K562 treated with DMSO at 1 percent for 48 hours (cell line): Measurements from ENCODE around the gene HP. TPM values are rescaled to one million over a fixed set of nuclear protein-coding genes. Genes with fewer than 3 reads are reported as not detected.

Source experiments
- total RNA-seq: library from RNA; unstranded; fragments of 300-600 nt; gene quantifications from 2 replicates; pipeline ENCODE4 v1.2.3, GENCODE V29; 2022; ENCODE audit warnings: low replicate concordance; ENCODE audit errors: extremely low read depth

Gene HP, protein sequence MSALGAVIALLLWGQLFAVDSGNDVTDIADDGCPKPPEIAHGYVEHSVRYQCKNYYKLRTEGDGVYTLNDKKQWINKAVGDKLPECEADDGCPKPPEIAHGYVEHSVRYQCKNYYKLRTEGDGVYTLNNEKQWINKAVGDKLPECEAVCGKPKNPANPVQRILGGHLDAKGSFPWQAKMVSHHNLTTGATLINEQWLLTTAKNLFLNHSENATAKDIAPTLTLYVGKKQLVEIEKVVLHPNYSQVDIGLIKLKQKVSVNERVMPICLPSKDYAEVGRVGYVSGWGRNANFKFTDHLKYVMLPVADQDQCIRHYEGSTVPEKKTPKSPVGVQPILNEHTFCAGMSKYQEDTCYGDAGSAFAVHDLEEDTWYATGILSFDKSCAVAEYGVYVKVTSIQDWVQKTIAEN
- not detected in 2 replicates for total RNA-seq

DNA sequence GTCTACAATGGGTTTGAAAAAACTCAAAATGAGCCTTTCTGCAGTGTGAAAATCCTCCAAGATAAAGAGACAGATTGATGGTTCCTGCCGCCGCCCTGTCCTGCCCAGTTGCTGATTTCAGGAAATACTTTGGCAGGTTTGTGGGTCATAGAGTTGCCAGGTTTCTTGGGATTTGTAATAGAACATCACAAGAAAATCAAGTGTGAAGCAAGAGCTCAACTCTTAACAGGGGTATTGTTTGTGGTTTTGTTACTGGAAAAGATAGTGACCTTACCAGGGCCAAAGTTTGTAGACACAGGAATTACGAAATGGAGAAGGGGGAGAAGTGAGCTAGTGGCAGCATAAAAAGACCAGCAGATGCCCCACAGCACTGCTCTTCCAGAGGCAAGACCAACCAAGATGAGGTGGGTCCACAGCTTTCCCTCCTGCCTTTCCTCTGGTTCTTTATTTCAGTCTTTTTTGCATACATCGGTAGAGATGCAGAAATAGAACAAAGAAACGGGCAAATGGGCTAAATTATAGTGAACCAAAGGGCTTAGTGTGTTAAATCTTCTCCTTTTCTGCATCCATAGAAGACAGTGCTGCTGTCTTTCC lies at the start of gene HP:
HP (plus strand) TSS at position 252 of the 594 bp plus-strand sequence; CDS start at position 400, 148 bp downstream.

DNA sequence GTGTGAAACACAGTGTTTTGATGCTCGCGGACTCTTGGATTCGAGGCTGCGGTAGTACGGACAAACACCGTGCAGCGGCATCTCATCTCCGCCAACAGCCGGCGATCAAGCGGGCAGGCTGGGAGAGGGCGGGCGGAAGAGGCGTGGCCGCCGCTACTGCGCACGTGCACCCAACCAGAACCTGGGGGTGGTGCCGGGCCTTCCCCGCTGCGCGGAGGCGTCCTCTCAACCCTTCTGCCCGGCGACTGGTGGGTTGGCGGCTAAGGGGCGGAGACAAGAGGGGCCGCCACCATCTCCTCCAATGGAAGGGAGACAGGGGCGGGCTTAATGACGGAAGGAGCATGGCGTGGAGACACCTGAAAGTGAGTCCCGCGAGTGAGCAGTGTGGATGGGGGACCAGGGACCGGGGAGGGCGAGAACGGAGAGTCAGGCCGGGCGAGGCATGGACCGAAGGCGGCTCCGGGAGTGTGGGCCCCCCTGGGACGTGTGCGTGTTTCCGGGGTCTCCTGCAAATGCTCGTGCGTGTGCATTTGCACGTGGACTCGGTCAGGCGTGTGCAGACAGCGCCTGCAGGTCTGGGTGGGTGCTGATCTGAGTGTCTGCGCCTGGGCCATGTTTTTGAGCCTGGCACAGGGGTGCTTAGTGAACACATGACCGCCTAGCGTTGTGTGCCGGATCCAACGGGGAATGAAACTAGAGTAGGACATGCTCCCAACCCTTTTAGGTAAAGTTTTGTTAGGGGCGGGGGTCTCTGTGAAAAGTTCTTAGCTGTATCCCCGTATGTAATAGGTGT lies 45.7 kb upstream of the HP start, which contains the start of gene DHODH:
DHODH (plus strand) TSS at position 321 of the 793 bp plus-strand sequence; CDS start at position 342, 21 bp downstream.

DNA sequence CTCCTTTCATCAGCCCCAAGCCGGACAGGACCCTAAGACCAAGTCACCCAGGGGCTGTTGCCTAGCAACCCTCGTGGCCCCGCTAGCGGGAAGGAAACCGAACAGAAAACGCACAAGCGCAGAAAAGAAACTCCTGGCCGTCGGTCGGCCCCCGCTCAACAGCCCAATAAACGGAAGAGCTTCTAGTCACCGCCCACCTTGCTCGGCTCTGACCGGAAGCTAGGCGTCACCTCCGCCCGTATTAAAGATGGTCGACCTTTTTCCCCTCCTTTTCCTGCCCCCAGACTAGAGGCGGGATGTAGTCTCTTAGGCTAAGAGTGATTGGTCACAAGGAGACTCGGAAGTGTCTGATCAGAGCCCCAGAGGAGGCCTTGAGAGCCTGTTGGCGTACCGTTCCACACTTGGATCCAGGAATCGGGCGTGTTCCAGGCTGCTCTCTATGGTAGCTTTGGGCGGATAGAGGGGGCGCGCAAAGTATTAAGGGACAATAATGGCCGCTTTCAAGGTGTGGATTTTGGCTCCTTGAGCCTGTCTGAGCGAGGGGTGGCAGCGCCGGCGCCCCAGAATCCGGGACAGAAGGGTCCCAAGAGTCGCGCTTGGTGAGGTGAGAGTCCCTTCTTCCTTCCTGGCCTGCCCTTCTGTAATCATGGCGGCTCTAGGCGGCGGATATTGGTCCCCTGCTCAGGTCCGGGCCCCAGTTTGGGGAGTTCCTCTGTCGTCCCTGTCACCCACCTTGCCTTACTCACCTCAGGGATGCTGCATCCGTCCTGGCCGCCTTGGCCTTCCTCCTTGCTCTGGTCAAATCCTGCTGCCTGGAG lies 39.4 kb downstream of the HP start, which contains the start of the genes DHX38 and TXNL4B:
DHX38 (plus strand) TSS at position 400 of the 818 bp plus-strand sequence. CDS start 2,311 bp downstream, outside the sequence.
TXNL4B (minus strand) TSS at position 173 of the 818 bp plus-strand sequence. CDS start 2,871 bp downstream, outside the sequence.

Other genes starting within 250 kb of the HP start
- not detected in 2 replicates for gene AP1G1, start 245.7 kb upstream of the HP start, total RNA-seq
- gene ATXN1L, start 208.5 kb upstream of the HP start, total RNA-seq: not detected in 2 replicates
- gene ZNF821, start 170.3 kb upstream of the HP start, total RNA-seq: not detected in 2 replicates
- gene IST1, start 159.0 kb upstream of the HP start, total RNA-seq: not detected in 2 replicates
- gene PKD1L3, start 54.1 kb upstream of the HP start, total RNA-seq: not detected in 2 replicates
- not detected in 2 replicates for gene DHODH, start 45.8 kb upstream of the HP start, total RNA-seq
- not detected in 2 replicates for gene HPR, start 8.7 kb downstream of the HP start, total RNA-seq
- not detected in 2 replicates for gene TXNL4B, start 39.1 kb downstream of the HP start, total RNA-seq
- not detected in 2 replicates for gene DHX38, start 39.3 kb downstream of the HP start, total RNA-seq
- not detected in 2 replicates for gene PMFBP1, start 117.7 kb downstream of the HP start, total RNA-seq